Activated naive CD4-positive, alpha-beta T cell treated with anti-CD3 and anti-CD28 coated beads, Interleukin-2, amount 50 U/mL, for 24 hours (primary cell): Measurements from ENCODE around the gene TP63.
A peak's percentile ranks its signal among the peaks of the same experiment; 100 is the strongest.

ENCODE experiments used
- H3K27ac Mint-ChIP-seq: one replicate; pipeline ENCODE4 v1.8.0; 2021; ENCODE audit warnings: mild to moderate bottlenecking, mixed read lengths
- H3K27me3 Mint-ChIP-seq: one replicate; pipeline ENCODE4 v1.8.0; 2021; ENCODE audit warnings: mixed read lengths
- H3K36me3 Mint-ChIP-seq: one replicate; pipeline ENCODE4 v1.8.0; 2021; ENCODE audit warnings: mixed read lengths
- H3K4me1 Mint-ChIP-seq: one replicate; pipeline ENCODE4 v1.8.0; 2021; ENCODE audit warnings: mixed read lengths
- H3K4me3 Mint-ChIP-seq: one replicate; pipeline ENCODE4 v1.8.0; 2021; ENCODE audit warnings: mild to moderate bottlenecking, mixed read lengths
- H3K9me3 Mint-ChIP-seq: one replicate; pipeline ENCODE4 v1.8.0; 2021; ENCODE audit warnings: mixed read lengths

The TP63 gene

DNA sequence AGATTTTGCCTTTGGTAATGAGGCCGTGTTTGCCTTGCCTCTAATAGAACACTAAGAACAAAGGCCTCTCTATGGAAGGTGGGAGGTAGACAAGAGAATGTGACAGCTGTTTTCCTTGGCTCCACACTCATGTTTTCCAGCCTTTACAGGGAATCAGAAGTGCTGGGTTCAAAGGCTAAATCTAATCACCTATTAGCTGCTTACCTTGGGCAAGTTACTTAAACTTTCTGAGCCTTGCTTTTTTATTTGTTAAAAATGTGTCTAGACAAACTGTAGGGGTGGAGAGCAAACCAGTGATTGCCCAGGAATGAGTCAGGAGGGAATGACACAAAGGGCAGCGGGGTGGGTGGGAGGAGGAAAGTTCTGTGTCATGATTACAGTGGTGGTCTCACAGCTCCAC is 310.5 kb downstream of the TP63 start:
- Mint-ChIP-seq H3K9me3 (no peaks in the 10 kb centered on the region), H3K27me3 (no peaks in the 10 kb centered on the region), H3K4me3 (no peak overlapping the region), H3K4me1 (peaks cover 4% of the 10 kb centered on the region), H3K36me3 (no peaks in the 10 kb centered on the region), H3K27ac (no peak overlapping the region)

DNA sequence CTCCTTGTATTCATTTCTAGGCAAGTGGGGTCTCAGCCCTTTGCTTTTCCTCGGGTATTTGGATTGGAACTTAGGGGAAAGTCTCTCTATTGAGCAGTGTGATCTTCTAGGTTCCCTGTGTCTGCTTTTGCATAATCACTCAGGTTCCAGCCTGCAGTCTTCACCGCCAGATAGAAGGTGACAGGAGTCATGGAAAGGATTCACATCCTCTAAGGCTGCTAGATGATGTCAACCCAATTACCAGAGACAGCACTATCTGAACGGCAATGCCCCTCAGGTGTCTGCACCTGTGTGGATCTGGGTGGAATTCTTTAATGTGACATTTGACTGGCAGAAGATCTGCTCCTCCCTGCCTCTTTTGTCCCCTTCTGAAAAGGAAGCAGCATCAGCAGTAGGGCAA is 311.8 kb downstream of the TP63 start:
- no peaks in the 10 kb centered on the region for H3K36me3 Mint-ChIP-seq
- no peaks in the 10 kb centered on the region for H3K27me3 Mint-ChIP-seq
- H3K27ac Mint-ChIP-seq: no peak overlapping the region
- peaks cover 4% of the 10 kb centered on the region for H3K4me1 Mint-ChIP-seq
- no peak overlapping the region for H3K4me3 Mint-ChIP-seq
- H3K9me3 Mint-ChIP-seq: no peaks in the 10 kb centered on the region

- Mint-ChIP-seq H3K27ac (peak overlapping the region; percentile 5), H3K27me3 (no peaks in the 10 kb centered on the region)
Measured at GRCh38 chr3:189944285-189945145, 313.3 kb downstream of the TP63 start.

GRCh38 chr3:189945935-189946709 is 314.9 kb downstream of the TP63 start:
- Mint-ChIP-seq H3K4me3 (no peak overlapping the region), H3K27me3 (no peaks in the 10 kb centered on the region), H3K9me3 (no peaks in the 10 kb centered on the region), H3K27ac (peak overlapping the region; percentile 0), H3K36me3 (no peaks in the 10 kb centered on the region), H3K4me1 (peaks cover 9% of the 10 kb centered on the region)

More at GRCh38 chr3:189944285-189945145, 313.3 kb downstream of the TP63 start:
- peaks cover 9% of the 10 kb centered on the region for H3K4me1 Mint-ChIP-seq
- no peak overlapping the region for H3K4me3 Mint-ChIP-seq
- H3K9me3 Mint-ChIP-seq: no peaks in the 10 kb centered on the region
- no peaks in the 10 kb centered on the region for H3K36me3 Mint-ChIP-seq
